ENCODE data around the gene ZNF518B.
"Not testable (repeated sequence)": the region's sequence is repeated elsewhere in the genome, so short reads cannot be mapped to it uniquely, and the experiment has no call there.

Gene ZNF518B

DNA sequence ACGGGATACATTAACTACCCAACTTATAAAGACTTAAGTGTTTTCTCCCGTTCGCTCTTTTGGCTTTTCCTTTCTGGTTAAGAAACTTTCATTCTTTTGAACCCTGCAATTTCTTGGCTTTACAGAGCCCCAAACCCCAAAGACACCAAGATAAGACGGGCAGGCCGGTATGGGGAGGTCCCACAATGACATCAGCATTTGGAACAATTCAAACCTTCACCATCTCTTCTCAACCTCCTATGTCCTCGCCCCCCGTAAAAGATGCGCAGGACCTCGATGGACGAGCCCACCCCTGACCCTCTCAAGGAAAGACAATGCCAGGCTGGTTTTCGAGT is 999 bp downstream of the ZNF518B start:
- DNase-seq (ENCODE audit: low spot score), result no peak

- no peak for DNase-seq (ENCODE audit: low spot score)
Measured at GRCh38 chr4:10455133-10455532, 2.1 kb downstream of the ZNF518B start.

GRCh38 chr4:10454726-10455125 is 2.5 kb downstream of the ZNF518B start:
- DNase-seq (ENCODE audit: low spot score), result no peak

DNA sequence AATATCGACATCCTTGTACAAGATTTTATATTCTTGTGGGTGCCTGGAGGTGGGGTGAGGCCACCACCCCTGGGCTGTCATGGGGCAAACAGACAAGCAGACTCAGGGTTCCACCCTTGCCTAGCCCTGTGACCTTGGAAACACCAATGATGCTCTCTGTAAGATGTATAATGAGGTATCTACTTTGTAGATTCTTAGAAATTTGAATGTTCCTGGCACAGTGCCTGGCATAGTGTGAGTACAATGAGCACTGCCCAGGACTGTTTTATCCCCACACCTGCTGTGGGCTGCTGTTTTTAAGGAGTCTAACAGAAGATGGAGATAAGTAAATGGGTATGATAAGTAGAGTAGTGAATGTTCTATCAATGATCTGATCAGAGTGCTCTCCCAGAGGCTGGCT is 3.1 kb downstream of the ZNF518B start:
- DNase-seq (ENCODE audit: low spot score), result no peak

GRCh38 chr4:10448991-10449390 is 8.2 kb downstream of the ZNF518B start:
- DNase-seq (ENCODE audit: low spot score), result no peak

DNA sequence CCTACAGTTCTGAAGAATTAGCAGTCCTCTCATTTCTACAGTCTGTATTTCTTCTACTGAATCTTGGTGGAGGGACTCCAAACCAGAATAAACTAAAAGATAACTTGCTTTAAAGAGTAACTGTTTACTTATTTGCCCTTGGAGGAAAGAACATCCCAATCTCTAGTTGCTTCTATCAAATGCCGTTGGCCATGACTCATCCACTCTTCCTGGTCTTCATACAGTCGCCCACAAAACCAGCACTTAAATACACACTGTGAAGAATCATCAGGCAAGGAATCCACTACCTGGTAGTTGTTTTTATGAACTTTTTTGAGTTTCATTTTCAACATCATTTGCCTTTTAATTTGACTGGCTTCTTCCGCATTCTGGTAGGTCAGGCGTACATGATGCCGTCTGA is 14.2 kb downstream of the ZNF518B start:
- DNase-seq (ENCODE audit: low spot score), result no peak

DNA sequence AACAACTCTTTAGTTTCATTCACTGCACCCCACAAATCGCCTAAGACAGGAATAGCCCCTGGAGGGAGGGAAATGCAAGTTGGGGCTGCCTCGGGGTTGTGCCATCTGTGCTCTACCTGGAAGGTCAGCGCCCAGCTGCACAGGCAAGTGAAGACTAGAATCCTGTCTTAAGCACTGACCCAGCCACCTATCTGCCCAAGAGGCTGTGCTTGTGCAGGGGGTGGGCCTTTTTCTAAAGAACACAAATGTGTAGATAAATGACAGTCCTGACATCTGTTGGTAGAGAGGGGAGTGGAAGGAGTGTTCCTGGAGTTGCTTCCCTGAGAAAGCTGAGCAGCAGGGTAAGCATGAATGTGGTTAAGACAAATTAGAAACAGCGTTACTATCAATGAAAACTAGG is 15.7 kb downstream of the ZNF518B start:
- no peak for DNase-seq (ENCODE audit: low spot score)

- DNase-seq (ENCODE audit: low spot score), result no peak
Measured at GRCh38 chr4:10438924-10439323, 18.3 kb downstream of the ZNF518B start.

DNA sequence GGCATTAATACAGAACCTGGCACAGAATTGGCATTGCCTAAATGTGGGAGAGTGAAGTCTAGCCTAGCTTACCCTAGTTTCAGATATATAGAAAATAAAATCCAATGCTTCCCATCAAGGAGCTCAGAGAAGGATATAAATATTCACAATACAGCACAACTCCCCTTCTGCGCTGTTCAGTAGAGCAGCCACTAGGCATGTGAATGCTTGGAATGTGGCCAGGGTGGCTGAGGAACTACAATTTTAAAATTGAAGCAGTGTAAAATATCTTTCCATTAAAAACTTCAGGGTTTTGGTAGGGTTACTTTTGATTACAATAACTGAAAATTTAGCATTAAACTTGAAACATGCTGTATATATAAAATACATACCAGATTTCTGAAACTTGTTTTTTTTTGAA is 19.5 kb downstream of the ZNF518B start:
- DNase-seq (ENCODE audit: low spot score), result no peak

GRCh38 chr4:10427680-10428079 is 29.5 kb downstream of the ZNF518B start:
- DNase-seq (ENCODE audit: low spot score), result not testable (repeated sequence)

- DNase-seq (ENCODE audit: low spot score), result no peak
Measured at GRCh38 chr4:10421344-10422055, 35.7 kb downstream of the ZNF518B start.

DNA sequence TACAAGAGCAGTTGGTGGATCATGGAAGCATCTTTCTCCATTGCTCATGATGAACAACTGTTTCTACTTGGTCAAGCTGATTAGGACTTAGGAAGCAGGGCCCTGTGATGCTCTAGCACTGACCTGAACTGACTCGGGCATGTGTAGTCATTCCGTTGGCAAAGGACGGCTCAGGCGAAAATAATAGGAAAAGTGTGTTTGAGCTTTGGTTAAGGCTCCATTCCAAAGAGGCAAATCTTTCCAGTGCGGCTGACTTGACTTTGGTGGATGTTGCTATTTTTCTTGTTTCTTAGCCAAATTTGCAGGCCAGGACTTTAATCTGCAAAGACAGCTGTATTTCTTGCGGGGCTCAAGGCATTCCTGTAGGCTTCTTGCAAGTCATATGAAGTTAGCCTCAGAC is 39.5 kb downstream of the ZNF518B start:
- no peak for DNase-seq (ENCODE audit: low spot score)

- no peak for DNase-seq (ENCODE audit: low spot score)
Measured at GRCh38 chr4:10416441-10416840, 40.8 kb downstream of the ZNF518B start.

- no peak for DNase-seq (ENCODE audit: low spot score)
Measured at GRCh38 chr4:10413177-10413576, 44.0 kb downstream of the ZNF518B start.

DNA sequence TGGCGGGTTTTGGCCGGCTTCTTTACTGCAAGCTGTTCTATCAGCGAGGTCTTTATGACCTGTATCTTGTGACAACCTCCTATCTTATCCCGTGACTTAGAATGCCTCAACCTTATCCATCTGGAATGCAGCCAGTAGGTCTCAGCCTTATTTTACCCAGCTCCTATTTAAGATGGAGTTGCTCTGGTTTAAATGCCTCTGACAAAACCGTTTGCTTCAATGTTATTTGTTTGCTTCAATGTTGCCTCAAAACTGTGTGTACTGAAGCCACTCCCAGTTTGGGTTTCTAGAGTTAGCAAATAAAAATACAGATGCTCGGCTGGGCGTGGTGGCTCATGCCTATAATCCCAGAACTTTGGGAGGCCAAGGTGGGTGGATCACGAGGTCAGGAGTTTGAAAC is 51.6 kb downstream of the ZNF518B start:
- no peak for DNase-seq (ENCODE audit: low spot score)

GRCh38 chr4:10403633-10404445 is 53.4 kb downstream of the ZNF518B start:
- DNase-seq (ENCODE audit: low spot score), result peak; percentile 41

- no peak for DNase-seq (ENCODE audit: low spot score)
Measured at GRCh38 chr4:10395971-10396580, 61.1 kb downstream of the ZNF518B start.
